Measurements from ENCODE around the gene LHX3.

The LHX3 gene

DNA sequence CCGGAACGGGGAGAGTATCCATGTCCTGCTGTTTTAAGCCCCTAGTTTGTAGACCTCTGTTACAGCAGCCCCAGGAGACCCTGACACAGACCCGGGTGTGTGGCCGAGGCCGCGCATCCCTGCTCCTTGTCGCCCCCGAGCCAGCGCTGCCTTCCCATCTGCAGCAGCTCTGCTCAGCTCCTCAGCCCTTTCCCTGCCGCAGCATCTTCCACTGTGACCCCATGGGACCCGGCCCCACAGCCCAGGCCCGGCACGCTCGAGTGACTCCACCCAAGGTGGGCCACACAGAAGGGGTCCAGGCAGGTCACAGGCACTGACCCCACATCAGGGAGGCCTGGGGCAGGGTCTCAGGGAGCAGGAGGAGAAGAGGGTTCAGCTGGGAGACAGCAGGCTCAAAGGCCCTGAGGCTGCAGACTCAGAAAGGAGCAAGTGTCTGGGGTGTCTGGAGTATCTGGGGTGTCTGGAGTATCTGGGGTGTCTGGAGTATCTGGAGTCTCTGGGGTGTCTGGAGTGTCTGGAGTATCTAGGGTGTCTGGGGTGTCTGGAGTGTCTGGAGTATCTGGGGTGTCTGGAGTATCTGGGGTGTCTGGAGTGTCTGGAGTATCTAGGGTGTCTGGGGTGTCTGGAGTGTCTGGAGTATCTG lies 31.2 kb downstream of the LHX3 start:
- no peak for DNase-seq (ENCODE audit: low read depth)
- TF ChIP-seq CTCF (conservative IDR thresholded peaks at IDR 0.05; ENCODE audit: low read length) = no peak
- no peak overlapping the region for H3K4me3 ChIP-seq (ENCODE audit: low read length)

GRCh38 chr9:136172412-136173079 lies 32.4 kb downstream of the LHX3 start:
- TF ChIP-seq CTCF (conservative IDR thresholded peaks at IDR 0.05; ENCODE audit: low read length) = no peak
- no peak overlapping the region for H3K4me3 ChIP-seq (ENCODE audit: low read length)
- DNase-seq (ENCODE audit: low read depth) = no peak

DNA sequence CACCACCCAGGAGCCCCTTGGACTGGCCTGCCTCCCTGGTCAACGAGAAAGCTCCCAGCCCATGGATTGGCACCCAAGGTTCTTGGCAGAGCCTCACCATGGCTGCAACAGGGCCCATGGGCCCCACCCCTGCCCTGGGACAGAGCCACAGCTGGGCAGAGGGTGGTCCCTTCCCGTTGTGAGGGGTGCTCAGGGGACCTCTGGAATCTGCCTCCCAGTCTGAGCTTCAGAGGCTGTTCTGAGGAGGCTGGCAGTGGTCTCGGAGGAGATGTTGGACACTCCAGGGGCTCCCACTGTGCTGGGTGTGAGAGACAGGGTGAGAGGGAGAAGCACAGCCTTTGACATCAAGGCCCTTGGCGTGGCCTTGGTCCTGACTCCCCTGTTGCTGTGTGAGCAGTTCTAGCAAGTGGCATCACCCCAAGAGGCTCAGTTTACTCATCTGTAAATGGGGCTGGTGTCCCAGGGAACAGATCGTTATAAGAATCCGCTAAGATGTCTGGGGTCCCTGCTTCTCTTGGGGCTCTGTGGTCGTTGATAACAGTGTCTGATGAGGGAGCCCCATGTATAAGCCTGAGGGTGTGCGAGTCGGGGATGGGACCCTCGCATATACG lies 33.0 kb downstream of the LHX3 start:
- H3K4me3 ChIP-seq (ENCODE audit: low read length) = no peak overlapping the region
- no peak for DNase-seq (ENCODE audit: low read depth)
- no peak for TF ChIP-seq CTCF (conservative IDR thresholded peaks at IDR 0.05; ENCODE audit: low read length)

- H3K4me3 ChIP-seq (ENCODE audit: low read length) = no peak overlapping the region
- TF ChIP-seq CTCF (conservative IDR thresholded peaks at IDR 0.05; ENCODE audit: low read length) = no peak
- no peak for DNase-seq (ENCODE audit: low read depth)
Measured at GRCh38 chr9:136171009-136171800, 33.7 kb downstream of the LHX3 start.

GRCh38 chr9:136170006-136170901 lies 34.7 kb downstream of the LHX3 start:
- no peak overlapping the region for H3K4me3 ChIP-seq (ENCODE audit: low read length)
- DNase-seq (ENCODE audit: low read depth) = no peak
- TF ChIP-seq CTCF (conservative IDR thresholded peaks at IDR 0.05; ENCODE audit: low read length) = peak; percentile 61

DNA sequence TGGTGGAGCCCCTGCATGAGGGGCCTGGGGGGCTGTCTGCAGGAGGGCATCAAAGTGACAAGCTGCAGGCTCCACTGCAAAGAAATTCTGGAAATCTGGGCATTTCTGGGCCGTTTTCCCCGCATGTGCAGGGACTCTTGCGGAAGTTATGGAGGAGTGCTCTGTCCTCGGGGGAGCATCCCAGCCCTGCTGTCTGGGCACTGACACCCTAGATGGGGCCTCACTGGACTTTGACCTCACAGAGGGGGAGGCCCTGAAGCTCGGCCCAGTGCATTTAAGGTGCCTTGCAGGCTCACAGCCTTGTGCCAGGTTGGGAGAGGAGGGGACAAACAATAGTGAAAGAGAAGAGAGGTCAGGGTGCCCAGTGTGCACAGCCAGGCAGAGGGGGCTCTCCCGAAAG lies 35.4 kb downstream of the LHX3 start:
- DNase-seq (ENCODE audit: low read depth) = no peak
- TF ChIP-seq CTCF (conservative IDR thresholded peaks at IDR 0.05; ENCODE audit: low read length) = no peak
- H3K4me3 ChIP-seq (ENCODE audit: low read length) = no peak overlapping the region

All from AG10803 (cell line).